Mesenchymal stem cell (in vitro differentiated cells and primary cell): Measurements from ENCODE around the gene NME3.
A peak's percentile ranks its signal among the peaks of the same experiment; 100 is the strongest.

Experiments
- DNase-seq: peaks from one replicate; pipeline ENCODE4 v3.0.0-alpha.2; 2013
- H2AFZ ChIP-seq: one replicate; pipeline ENCODE4 v1.6.1; 2013; ENCODE audit warnings: low read depth, mild to moderate bottlenecking, control low read depth, inconsistent platforms, low read length, moderate library complexity
- H2AK5ac ChIP-seq: 2 replicates; pipeline ENCODE4 v1.6.1; 2013; ENCODE audit warnings: low read length, moderate library complexity, mild to moderate bottlenecking, inconsistent platforms; ENCODE audit not compliant: severe bottlenecking
- H2BK120ac ChIP-seq: one replicate; pipeline ENCODE4 v1.6.1; 2013; ENCODE audit warnings: low read depth, mild to moderate bottlenecking, inconsistent platforms, low read length, moderate library complexity
- H2BK12ac ChIP-seq, 2 experiments: one replicate each; pipeline ENCODE4 v1.6.1; 2013; ENCODE audit warnings: inconsistent platforms in 2 of 2, low read length in 2 of 2, mild to moderate bottlenecking in 2 of 2, moderate library complexity in 2 of 2, control low read depth in 1 of 2
- H2BK15ac ChIP-seq: one replicate; pipeline ENCODE4 v1.6.1; 2013; ENCODE audit warnings: mild to moderate bottlenecking, low read depth, inconsistent platforms; ENCODE audit not compliant: poor library complexity, severe bottlenecking
- H2BK5ac ChIP-seq: 2 replicates; pipeline ENCODE4 v1.6.1; 2013; ENCODE audit warnings: low read depth, mild to moderate bottlenecking, low read length, control low read depth, inconsistent platforms; ENCODE audit not compliant: poor library complexity, severe bottlenecking
- H3K14ac ChIP-seq, 2 experiments: one replicate each; pipeline ENCODE4 v1.6.1; 2013; ENCODE audit warnings: inconsistent platforms in 2 of 2, low read length in 2 of 2, control low read depth in 1 of 2, mild to moderate bottlenecking in 1 of 2, moderate library complexity in 1 of 2
- H3K18ac ChIP-seq, 2 experiments: one replicate each; pipeline ENCODE4 v1.6.1; 2013; ENCODE audit warnings: inconsistent platforms in 2 of 2, low read length in 2 of 2, control low read depth in 1 of 2, low read depth in 1 of 2, mild to moderate bottlenecking in 1 of 2
- H3K23ac ChIP-seq, 2 experiments: one replicate each; pipeline ENCODE4 v1.6.1; 2013; ENCODE audit warnings: inconsistent platforms in 2 of 2, low read length in 2 of 2, mild to moderate bottlenecking in 2 of 2, moderate library complexity in 2 of 2, control low read depth in 1 of 2
- H3K27ac ChIP-seq: 2 replicates; pipeline ENCODE4 v1.5.1; 2013; ENCODE audit warnings: mild to moderate bottlenecking, moderate library complexity, low read length, control low read depth, inconsistent platforms; ENCODE audit not compliant: poor library complexity, severe bottlenecking
- H3K27me3 ChIP-seq, 2 experiments: 2 replicates each; pipeline versions ENCODE4 v1.6.1 to v1.7.0; 2013; ENCODE audit warnings: low read length in 2 of 2, mild to moderate bottlenecking in 2 of 2, moderate library complexity in 2 of 2, control low read depth in 1 of 2, inconsistent platforms in 1 of 2; ENCODE audit not compliant: control insufficient read depth in 1 of 2, insufficient read depth in 1 of 2
- H3K36me3 ChIP-seq, 2 experiments: 2 replicates each; pipeline versions ENCODE4 v1.6.1 to v1.7.0; 2013; ENCODE audit warnings: low read length in 2 of 2, control low read depth in 1 of 2, inconsistent platforms in 1 of 2, low read depth in 1 of 2, mild to moderate bottlenecking in 1 of 2; ENCODE audit not compliant: insufficient read depth in 2 of 2, control insufficient read depth in 1 of 2
- H3K4ac ChIP-seq, 2 experiments: one replicate each; pipeline ENCODE4 v1.6.1; 2013; ENCODE audit warnings: inconsistent platforms in 2 of 2, low read length in 2 of 2, mild to moderate bottlenecking in 2 of 2, moderate library complexity in 2 of 2, control low read depth in 1 of 2, low read depth in 1 of 2
- H3K4me1 ChIP-seq: 2 replicates; pipeline ENCODE4 v1.6.1; 2013; ENCODE audit warnings: low read depth, low read length, control low read depth; ENCODE audit not compliant: control insufficient read depth, insufficient read depth
- H3K4me2 ChIP-seq: 2 replicates; pipeline ENCODE4 v1.6.1; 2013; ENCODE audit warnings: low read length, mild to moderate bottlenecking, inconsistent platforms; ENCODE audit not compliant: poor library complexity, severe bottlenecking
- H3K4me3 ChIP-seq, 2 experiments: 2 replicates each; pipeline versions ENCODE4 v1.5.1 to v1.7.0; 2013; ENCODE audit warnings: low read length in 2 of 2, mild to moderate bottlenecking in 2 of 2, control low read depth in 1 of 2, low read depth in 1 of 2; ENCODE audit not compliant: insufficient read depth in 1 of 2
- H3K79me1 ChIP-seq: replicated peaks from 2 replicates; pipeline ENCODE4 v1.6.1; 2013; ENCODE audit warnings: mild to moderate bottlenecking, control low read depth, low read length, inconsistent platforms; ENCODE audit not compliant: poor library complexity, severe bottlenecking
- H3K9ac ChIP-seq: 2 replicates; pipeline ENCODE4 v1.7.0; 2013; ENCODE audit warnings: mild to moderate bottlenecking, low read length, moderate library complexity
- H3K9me3 ChIP-seq: 2 replicates; pipeline ENCODE4 v1.7.0; 2013; ENCODE audit warnings: mild to moderate bottlenecking, low read length; ENCODE audit not compliant: control insufficient read depth
- H4K8ac ChIP-seq: one replicate; pipeline ENCODE4 v1.6.1; 2013; ENCODE audit warnings: inconsistent platforms, mild to moderate bottlenecking, low read length, moderate library complexity
- H4K91ac ChIP-seq: one replicate; pipeline ENCODE4 v1.6.1; 2013; ENCODE audit warnings: mild to moderate bottlenecking, low read length, inconsistent platforms
- WGBS: methylation state at CpG from one replicate; pipeline ENCODE4 v1.1.7; 2013; ENCODE audit warnings: mixed read lengths; 5-methylcytosine and 5-hydroxymethylcytosine counted together

Gene NME3

DNA sequence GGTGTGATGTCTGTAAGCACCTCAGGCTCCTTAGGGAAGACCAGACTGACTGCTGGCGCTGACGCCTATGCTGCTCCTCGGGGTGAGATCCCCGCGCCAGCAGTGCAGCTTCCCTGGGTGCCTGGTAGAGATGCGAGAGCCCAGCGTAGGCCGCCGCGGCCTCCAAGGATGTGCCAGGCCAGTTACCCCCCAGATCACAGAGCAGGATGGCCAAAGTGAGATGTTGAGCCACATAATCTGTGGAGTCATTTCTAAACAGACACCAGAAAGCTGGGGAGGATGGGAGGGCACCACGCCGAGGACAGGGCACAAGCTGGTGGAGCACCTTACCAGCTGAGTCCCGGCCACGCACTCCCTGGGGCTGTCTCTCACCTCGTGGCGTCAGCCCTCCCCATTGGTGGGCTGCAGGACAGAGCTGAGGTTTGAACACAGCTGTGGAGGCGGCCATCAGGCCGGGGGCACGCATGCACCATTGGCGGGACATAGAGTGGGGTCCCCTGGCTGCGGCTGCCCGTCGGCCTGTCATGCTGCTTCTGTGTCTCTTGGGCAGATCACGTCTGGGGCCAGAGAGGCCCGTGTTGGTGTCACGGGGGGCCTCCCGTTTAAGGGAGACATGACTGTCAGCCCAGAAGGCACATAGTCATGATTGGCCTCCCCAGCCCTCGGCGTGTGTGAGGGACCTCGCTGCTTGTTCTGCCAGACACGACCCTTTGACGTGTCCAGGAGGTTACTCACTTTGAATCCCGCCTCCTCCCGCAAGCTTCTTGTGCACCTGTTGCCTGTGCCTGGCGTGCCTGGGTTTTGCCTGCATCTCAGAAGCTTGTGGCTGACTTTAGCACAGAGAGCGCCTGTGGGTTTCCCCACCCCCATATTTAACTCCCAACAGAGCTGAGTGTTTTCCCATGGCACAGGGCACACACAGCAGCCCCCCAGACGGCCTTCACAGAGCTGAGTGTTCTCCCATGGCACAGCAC lies 43.4 kb downstream of the NME3 start:
- DNase-seq = no peak
- Histone ChIP-seq H3K23ac (no peak overlapping the region), H3K79me1 (peaks cover 51% of the 10 kb centered on the region), H3K27ac (no peak overlapping the region), H3K4me1 (peaks cover 7% of the 10 kb centered on the region), H2BK15ac (no peak overlapping the region), H3K9ac (no peak overlapping the region), H2BK5ac (no peak overlapping the region), H3K9me3 (no peaks in the 10 kb centered on the region), H2BK120ac (no peak overlapping the region), H3K4ac (no peak overlapping the region), H4K8ac (no peak overlapping the region), H2AK5ac (no peak overlapping the region), H3K14ac (no peak overlapping the region), H3K4me2 (no peak overlapping the region), H2BK12ac (no peak overlapping the region), H3K4me3 (no peak overlapping the region), H3K18ac (no peak overlapping the region), H3K27me3 (no peaks in the 10 kb centered on the region), H4K91ac (no peak overlapping the region), H3K36me3 (peaks cover 59 to 72% of the 10 kb centered on the region in 2 experiments), H2AFZ (no peak overlapping the region)
- WGBS = 97% methylated on average over 37 of the region's 37 CpGs

GRCh38 chr16:1726661-1727502 lies 44.5 kb downstream of the NME3 start:
- peak overlapping the region in 1 of 2 experiments; percentile 17 for H3K4me3 ChIP-seq
- H3K23ac ChIP-seq = no peak overlapping the region
- peaks cover 46% of the 10 kb centered on the region for H3K79me1 ChIP-seq
- 98% methylated on average over 32 of the region's 32 CpGs for WGBS
- H2AFZ ChIP-seq = no peak overlapping the region
- no peak overlapping the region for H3K27ac ChIP-seq
- H2BK12ac ChIP-seq = no peak overlapping the region
- no peak overlapping the region for H2AK5ac ChIP-seq
- H3K14ac ChIP-seq = no peak overlapping the region
- H2BK5ac ChIP-seq = no peak overlapping the region
- H3K36me3 ChIP-seq = peaks cover 49 to 61% of the 10 kb centered on the region in 2 experiments
- H2BK120ac ChIP-seq = no peak overlapping the region
- H3K9me3 ChIP-seq = no peaks in the 10 kb centered on the region
- H3K4me2 ChIP-seq = no peak overlapping the region
- H3K4me1 ChIP-seq = peaks cover 9% of the 10 kb centered on the region
- no peak overlapping the region for H3K18ac ChIP-seq
- H3K9ac ChIP-seq = no peak overlapping the region
- no peak overlapping the region for H3K4ac ChIP-seq
- no peak overlapping the region for H4K8ac ChIP-seq
- no peak for DNase-seq
- no peak overlapping the region for H2BK15ac ChIP-seq
- no peaks in the 10 kb centered on the region for H3K27me3 ChIP-seq
- H4K91ac ChIP-seq = no peak overlapping the region

- Histone ChIP-seq H3K4ac (no peak overlapping the region), H2BK12ac (no peak overlapping the region), H3K9ac (no peak overlapping the region), H4K91ac (no peak overlapping the region), H3K36me3 (peaks cover 36 to 47% of the 10 kb centered on the region in 2 experiments), H3K4me1 (peaks cover 15% of the 10 kb centered on the region), H2AFZ (no peak overlapping the region), H2BK15ac (no peak overlapping the region), H2AK5ac (no peak overlapping the region), H3K4me2 (no peak overlapping the region), H3K27ac (no peak overlapping the region), H3K27me3 (no peaks in the 10 kb centered on the region), H3K79me1 (peaks cover 41% of the 10 kb centered on the region), H2BK5ac (no peak overlapping the region), H2BK120ac (no peak overlapping the region), H3K18ac (no peak overlapping the region), H3K9me3 (no peaks in the 10 kb centered on the region), H3K23ac (no peak overlapping the region), H3K14ac (no peak overlapping the region), H3K4me3 (no peak overlapping the region), H4K8ac (no peak overlapping the region)
- no peak for DNase-seq
- 93% methylated on average over 12 of the region's 12 CpGs for WGBS
Measured at GRCh38 chr16:1724491-1724890, 46.9 kb downstream of the NME3 start.
